ENCODE measurements around the gene MAGEB18.

The MAGEB18 gene

GRCh38 chrX:26138274-26138673, at the start of gene MAGEB18:
TSS of gene MAGEB18 (plus strand) at chrX:26138343. CDS start at chrX:26138986, 643 bp downstream.
- no peak for DNase-seq

- DNase-seq = peak; percentile 0
These were observed 37.7 kb upstream of the MAGEB18 start for GRCh38 chrX:26100421-26100920.

- no peak for DNase-seq
These were observed 29.0 kb upstream of the MAGEB18 start for GRCh38 chrX:26109142-26109541.

DNA sequence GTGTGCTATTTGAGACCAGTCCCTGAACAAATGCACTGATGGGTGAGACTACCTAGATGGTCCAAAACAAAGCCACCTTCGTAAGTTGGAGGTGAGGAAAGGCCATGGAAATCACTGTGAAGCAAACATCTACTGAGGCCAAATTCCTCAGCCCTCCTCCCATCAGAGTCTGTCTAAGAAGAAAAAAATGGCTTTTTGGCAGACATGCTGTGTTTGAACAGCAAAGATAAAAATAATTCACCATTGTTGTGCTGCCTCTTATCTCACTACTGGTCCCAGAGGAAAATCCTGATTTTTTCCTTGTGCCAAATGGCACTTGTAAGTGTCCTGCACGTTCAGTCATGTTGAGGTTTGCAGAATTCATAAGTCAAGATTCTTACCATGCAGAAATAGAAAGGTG, 7.9 kb downstream of the MAGEB18 start:
- no peak for DNase-seq

DNA sequence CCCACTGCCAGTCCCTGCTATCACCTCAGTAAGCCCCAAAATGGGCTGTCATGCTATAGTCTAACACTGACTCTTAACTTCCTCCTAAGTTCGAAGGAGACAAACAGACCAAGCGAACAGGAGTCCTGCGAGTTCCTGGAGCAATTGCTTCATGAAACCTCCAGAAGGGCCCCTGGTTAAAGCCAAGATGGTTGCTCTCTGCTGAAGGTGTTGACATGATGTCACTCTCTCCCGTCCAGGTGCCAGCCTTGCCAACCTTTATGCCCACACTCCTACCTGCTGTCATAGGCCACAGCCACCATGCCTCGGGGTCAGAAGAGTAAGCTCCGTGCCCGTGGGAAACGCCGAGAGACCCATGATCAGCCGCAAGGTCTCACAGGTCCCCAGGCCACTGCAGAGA, 22.2 kb downstream of the MAGEB18 start, which contains the start of gene MAGEB6B:
MAGEB6B (plus strand) TSS at position 301 of the 400 bp plus-strand sequence; CDS start at position 301, 0 bp downstream.
- DNase-seq = no peak

All from fibroblast of skin of right biceps (primary cell).